ENCODE data around the gene NTM. TPM values are rescaled to one million over a fixed set of nuclear protein-coding genes. Genes with fewer than 3 reads are reported as not detected.

The NTM gene
- total RNA-seq, 1 experiment from 2014 or later: not detected

GRCh38 chr11:131965504-131965903 is 595.1 kb downstream of the NTM start:
- no peak overlapping the region for H3K4me3 ChIP-seq (replicated peaks in 1 of 2; ENCODE audit: low read depth in 1 of 2, low read length in 2 of 2)
- TF ChIP-seq REST (IDR thresholded peaks at IDR 0.05; ENCODE audit: low read depth) (no peak), CBX3 (IDR thresholded peaks at IDR 0.05; ENCODE audit: low read depth) (no peak), CEBPB (IDR thresholded peaks at IDR 0.05; ENCODE audit: low read depth) (no peak), ELF1 (IDR thresholded peaks at IDR 0.05; ENCODE audit: borderline replicate concordance, low read depth) (no peak), EGR1 (IDR thresholded peaks at IDR 0.05; ENCODE audit: low read depth) (no peak), ZFX (IDR thresholded peaks at IDR 0.05) (no peak), SP1 (IDR thresholded peaks at IDR 0.05; ENCODE audit: low read depth) (no peak), TCF7L2 (IDR thresholded peaks at IDR 0.05; ENCODE audit: borderline replicate concordance, extremely low read depth, insufficient read depth, insufficient read length) (no peak), POLR2AphosphoS5 (IDR thresholded peaks at IDR 0.05; ENCODE audit: low read depth, low read length) (no peak), RAD21 (IDR thresholded peaks at IDR 0.05; ENCODE audit: low read depth) (no peak), EZH2phosphoT487 (IDR thresholded peaks at IDR 0.05; ENCODE audit: borderline replicate concordance) (no peak), YY1 (IDR thresholded peaks at IDR 0.05; ENCODE audit: extremely low read depth, insufficient replicate concordance, low read depth, low read length) (no peak), JUND (IDR thresholded peaks at IDR 0.05) (no peak)
- H4K20me1 ChIP-seq (ENCODE audit: insufficient read depth): no peaks in the 10 kb centered on the region
- H2AFZ ChIP-seq (ENCODE audit: low read depth, low read length, poor library complexity, severe bottlenecking): no peak overlapping the region
- H3K27me3 ChIP-seq (ENCODE audit: insufficient read depth, low read length): no peaks in the 10 kb centered on the region
- H3K4me2 ChIP-seq (ENCODE audit: low read length): no peak overlapping the region
- ChIA-PET RAD21 (ENCODE audit: low non-redundant PET in 1 of 2, low total read pairs in 2 of 2, uncharacterized antibody in 2 of 2, unreplicated experiment in 2 of 2) (no interaction called here), POLR2A (no interaction called here), CTCF (no interaction called here)
- DNase-seq (ENCODE audit: low read depth, low spot score): no peak
- no peaks in the 10 kb centered on the region for H3K4me1 ChIP-seq (ENCODE audit: control insufficient read depth in 1 of 2, insufficient read depth in 2 of 2, low read length in 2 of 2)
- no peak overlapping the region for H3K27ac ChIP-seq (ENCODE audit: low read depth, low read length)
- no peak overlapping the region for H3K9ac ChIP-seq (ENCODE audit: low read length)
- H3K9me2 ChIP-seq (ENCODE audit: insufficient read depth): no peaks in the 10 kb centered on the region
- H3K36me3 ChIP-seq (ENCODE audit: control insufficient read depth in 1 of 2, insufficient read depth in 2 of 2, low read length in 2 of 2): no peaks in the 10 kb centered on the region
- H3K9me3 ChIP-seq (ENCODE audit: control insufficient read depth in 1 of 2, insufficient read depth in 1 of 2, low read depth in 1 of 2, low read length in 2 of 2): peaks cover 12 to 16% of the 10 kb centered on the region in 2 experiments; a peak in 2 of 4 replicates
- intact Hi-C loops (cut with micrococcal nuclease): no loop called here
- no peak for ATAC-seq
- H3K79me2 ChIP-seq (ENCODE audit: insufficient read depth, low read length): no peaks in the 10 kb centered on the region
- no TSS peak for BruUV-seq (replicated peaks)

All from HCT116 (cell line).